ENCODE measurements around the gene BANF2.
A peak's percentile ranks its signal among the peaks of the same experiment; 100 is the strongest.

The BANF2 gene

GRCh38 chr20:17664025-17664633 lies 35.6 kb upstream of the BANF2 start:
- no peak for DNase-seq

GRCh38 chr20:17665756-17666155 lies 34.0 kb upstream of the BANF2 start:
- DNase-seq = no peak

GRCh38 chr20:17666481-17666880 lies 33.3 kb upstream of the BANF2 start:
- DNase-seq = no peak

- DNase-seq = no peak
Observed at GRCh38 chr20:17667445-17667844, 32.3 kb upstream of the BANF2 start.

- DNase-seq = no peak
Observed at GRCh38 chr20:17668432-17668831, 31.3 kb upstream of the BANF2 start.

GRCh38 chr20:17669306-17669931 lies 30.3 kb upstream of the BANF2 start:
- no peak for DNase-seq

- no peak for DNase-seq
Observed at GRCh38 chr20:17671011-17671410, 28.8 kb upstream of the BANF2 start.

- no peak for DNase-seq
Observed at GRCh38 chr20:17671565-17671964, 28.2 kb upstream of the BANF2 start.

- no peak for DNase-seq
Observed at GRCh38 chr20:17673084-17673483, 26.7 kb upstream of the BANF2 start.

- no peak for DNase-seq
Observed at GRCh38 chr20:17674722-17675518, 24.8 kb upstream of the BANF2 start.

GRCh38 chr20:17675519-17676377 lies 24.0 kb upstream of the BANF2 start:
- no peak for DNase-seq

- DNase-seq = no peak
Observed at GRCh38 chr20:17676378-17676759, 23.4 kb upstream of the BANF2 start.

- no peak for DNase-seq
Observed at GRCh38 chr20:17676942-17677341, 22.8 kb upstream of the BANF2 start.

GRCh38 chr20:17678295-17678694 lies 21.5 kb upstream of the BANF2 start:
- DNase-seq = no peak

- DNase-seq = no peak
Observed at GRCh38 chr20:17678886-17679285, 20.9 kb upstream of the BANF2 start.

GRCh38 chr20:17679941-17680835 lies 19.6 kb upstream of the BANF2 start:
- DNase-seq = no peak

GRCh38 chr20:17680836-17681725 lies 18.7 kb upstream of the BANF2 start:
- DNase-seq = peak; percentile 21

GRCh38 chr20:17681726-17682102 lies 18.1 kb upstream of the BANF2 start:
- no peak for DNase-seq

GRCh38 chr20:17682103-17682888 lies 17.5 kb upstream of the BANF2 start, which contains the start of gene RRBP1:
RRBP1 (minus strand) TSS chr20:17682242; CDS start chr20:17660507, 21,735 bp downstream.
- DNase-seq = peak; percentile 97

- no peak for DNase-seq
Observed at GRCh38 chr20:17682889-17683198, 16.9 kb upstream of the BANF2 start.

All from NCI-H526 treated with DMSO at 0.1 percent for 48 hours (cell line).